Measurements from ENCODE around the gene NETO2. TPM values are rescaled to one million over a fixed set of nuclear protein-coding genes. Genes with fewer than 3 reads are reported as not detected.

NETO2 gene
- total and polyA plus RNA-seq, 2 experiments from 2014 or later = 7.8 to 15.2 TPM

DNA sequence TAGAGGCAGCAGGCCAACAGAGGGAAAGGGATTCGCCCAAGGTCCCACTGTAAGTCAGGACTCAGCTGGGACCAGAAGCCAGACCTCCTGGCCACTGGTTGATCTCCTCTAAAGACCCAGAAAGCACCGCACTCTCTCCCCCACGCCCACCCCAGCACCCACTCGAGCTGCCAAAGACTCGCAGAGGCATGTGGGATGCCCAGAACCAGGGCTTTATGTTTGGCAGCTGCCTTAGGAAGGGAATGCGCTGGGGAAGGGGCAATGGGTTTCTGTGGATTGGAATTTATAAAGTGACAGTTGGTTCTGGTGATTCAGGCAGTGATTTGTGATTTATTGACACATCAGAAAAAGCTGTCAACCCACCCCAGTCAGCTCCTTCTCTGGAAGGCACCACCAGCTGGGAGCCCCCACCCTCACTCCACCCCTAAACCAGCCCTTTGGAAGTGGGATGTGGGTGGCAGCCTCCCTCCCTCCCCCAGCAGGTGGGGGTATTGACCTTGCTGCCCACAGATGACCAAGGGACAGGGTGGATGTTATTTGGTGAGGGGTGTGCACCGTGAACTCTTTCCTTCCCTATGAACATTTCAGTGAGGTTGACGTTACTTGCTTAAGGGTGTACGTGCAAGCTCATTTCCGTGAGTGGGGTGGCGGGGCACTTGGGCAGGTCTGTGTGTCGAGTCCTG is 93.7 kb downstream of the NETO2 start:
- WGBS (ENCODE audit: low lambda C conversion rate, missing lambda C conversion rate) = 91% methylated on average over 11 of the region's 12 CpGs
- Histone ChIP-seq H3K27ac (no peak overlapping the region), H3K4me3 (no peak overlapping the region), H3K4me1 (ENCODE audit: insufficient read depth) (no peaks in the 10 kb centered on the region), H3K36me3 (replicated peaks; ENCODE audit: insufficient read depth, low read depth) (no peaks in the 10 kb centered on the region), H3K79me2 (no peaks in the 10 kb centered on the region), H3K27me3 (no peaks in the 10 kb centered on the region), H3K9me3 (ENCODE audit: low read depth) (no peaks in the 10 kb centered on the region), H4K20me1 (ENCODE audit: insufficient read depth, poor library complexity, severe bottlenecking) (no peaks in the 10 kb centered on the region), H2AFZ (no peak overlapping the region), H3K4me2 (no peak overlapping the region), H3K9me2 (replicated peaks; ENCODE audit: insufficient read depth) (no peaks in the 10 kb centered on the region)
- DNase-seq (ENCODE audit: low spot score) = no peak
- no peak for TF ChIP-seq EZH2phosphoT487 (IDR thresholded peaks at IDR 0.05; ENCODE audit: low read depth, severe bottlenecking, unreplicated experiment)
- TF ChIP-seq, protein P1, sequence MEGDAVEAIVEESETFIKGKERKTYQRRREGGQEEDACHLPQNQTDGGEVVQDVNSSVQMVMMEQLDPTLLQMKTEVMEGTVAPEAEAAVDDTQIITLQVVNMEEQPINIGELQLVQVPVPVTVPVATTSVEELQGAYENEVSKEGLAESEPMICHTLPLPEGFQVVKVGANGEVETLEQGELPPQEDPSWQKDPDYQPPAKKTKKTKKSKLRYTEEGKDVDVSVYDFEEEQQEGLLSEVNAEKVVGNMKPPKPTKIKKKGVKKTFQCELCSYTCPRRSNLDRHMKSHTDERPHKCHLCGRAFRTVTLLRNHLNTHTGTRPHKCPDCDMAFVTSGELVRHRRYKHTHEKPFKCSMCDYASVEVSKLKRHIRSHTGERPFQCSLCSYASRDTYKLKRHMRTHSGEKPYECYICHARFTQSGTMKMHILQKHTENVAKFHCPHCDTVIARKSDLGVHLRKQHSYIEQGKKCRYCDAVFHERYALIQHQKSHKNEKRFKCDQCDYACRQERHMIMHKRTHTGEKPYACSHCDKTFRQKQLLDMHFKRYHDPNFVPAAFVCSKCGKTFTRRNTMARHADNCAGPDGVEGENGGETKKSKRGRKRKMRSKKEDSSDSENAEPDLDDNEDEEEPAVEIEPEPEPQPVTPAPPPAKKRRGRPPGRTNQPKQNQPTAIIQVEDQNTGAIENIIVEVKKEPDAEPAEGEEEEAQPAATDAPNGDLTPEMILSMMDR (IDR thresholded peaks at IDR 0.05; ENCODE audit: poor library complexity) = no peak
- no peak for TF ChIP-seq EZH2 (IDR thresholded peaks at IDR 0.05; ENCODE audit: borderline replicate concordance)

DNA sequence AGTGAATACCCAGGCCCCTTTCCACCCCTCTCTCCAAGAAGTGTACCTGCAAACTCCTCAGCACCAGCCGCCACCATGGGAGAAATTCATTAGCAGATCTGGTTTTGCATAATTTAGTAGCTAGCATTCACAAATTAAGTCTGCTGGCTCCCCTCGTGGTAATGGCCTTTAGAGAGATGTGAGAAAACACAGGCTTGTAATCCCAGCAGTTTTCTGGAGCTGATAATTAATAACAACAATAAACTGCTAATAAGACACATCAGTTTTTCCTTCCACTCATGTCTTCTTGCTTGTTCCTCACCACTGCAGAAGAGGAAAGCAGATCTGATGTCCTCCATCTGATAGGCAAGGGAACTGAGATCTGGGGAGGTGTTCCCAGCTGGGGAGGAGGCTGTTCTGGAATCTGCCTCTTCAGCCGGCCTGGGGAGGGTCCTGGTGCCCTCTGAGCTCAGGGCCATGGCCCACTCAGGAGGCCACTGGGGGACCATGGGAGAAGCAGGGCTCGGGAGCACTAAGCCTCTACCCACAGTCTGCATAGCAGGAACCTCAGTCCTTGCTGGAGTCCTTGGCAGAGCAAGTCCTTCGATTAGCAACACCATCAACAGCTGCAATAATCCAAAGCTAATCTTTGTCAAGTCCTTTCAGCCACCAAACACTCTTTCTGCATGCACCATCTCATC is 96.1 kb downstream of the NETO2 start:
- H3K36me3 ChIP-seq (replicated peaks; ENCODE audit: insufficient read depth, low read depth) = no peaks in the 10 kb centered on the region
- no peaks in the 10 kb centered on the region for H3K79me2 ChIP-seq
- TF ChIP-seq EZH2 (IDR thresholded peaks at IDR 0.05; ENCODE audit: borderline replicate concordance) = no peak
- TF ChIP-seq, protein P1 (IDR thresholded peaks at IDR 0.05; ENCODE audit: poor library complexity) = no peak
- TF ChIP-seq EZH2phosphoT487 (IDR thresholded peaks at IDR 0.05; ENCODE audit: low read depth, severe bottlenecking, unreplicated experiment) = no peak
- H3K4me2 ChIP-seq = no peak overlapping the region
- no peaks in the 10 kb centered on the region for H3K9me3 ChIP-seq (ENCODE audit: low read depth)
- no peaks in the 10 kb centered on the region for H4K20me1 ChIP-seq (ENCODE audit: insufficient read depth, poor library complexity, severe bottlenecking)
- DNase-seq (ENCODE audit: low spot score) = no peak
- H3K4me3 ChIP-seq = no peak overlapping the region
- WGBS (ENCODE audit: low lambda C conversion rate, missing lambda C conversion rate) = 85% methylated on average over 5 of the region's 5 CpGs
- H3K27ac ChIP-seq = no peak overlapping the region
- H3K4me1 ChIP-seq (ENCODE audit: insufficient read depth) = no peaks in the 10 kb centered on the region
- no peaks in the 10 kb centered on the region for H3K27me3 ChIP-seq
- no peak overlapping the region for H2AFZ ChIP-seq
- no peaks in the 10 kb centered on the region for H3K9me2 ChIP-seq (replicated peaks; ENCODE audit: insufficient read depth)

- Histone ChIP-seq H3K4me3 (no peak overlapping the region), H3K9me3 (ENCODE audit: low read depth) (no peaks in the 10 kb centered on the region), H4K20me1 (ENCODE audit: insufficient read depth, poor library complexity, severe bottlenecking) (no peaks in the 10 kb centered on the region), H3K79me2 (no peaks in the 10 kb centered on the region), H3K4me2 (no peak overlapping the region), H3K36me3 (replicated peaks; ENCODE audit: insufficient read depth, low read depth) (no peaks in the 10 kb centered on the region), H3K4me1 (ENCODE audit: insufficient read depth) (no peaks in the 10 kb centered on the region), H3K9me2 (replicated peaks; ENCODE audit: insufficient read depth) (no peaks in the 10 kb centered on the region), H3K27ac (no peak overlapping the region), H3K27me3 (no peaks in the 10 kb centered on the region), H2AFZ (no peak overlapping the region)
- 91% methylated on average over 8 of the region's 8 CpGs for WGBS (ENCODE audit: low lambda C conversion rate, missing lambda C conversion rate)
- TF ChIP-seq, protein P1 (IDR thresholded peaks at IDR 0.05; ENCODE audit: poor library complexity) = no peak
- TF ChIP-seq EZH2 (IDR thresholded peaks at IDR 0.05; ENCODE audit: borderline replicate concordance) = no peak
- no peak for TF ChIP-seq EZH2phosphoT487 (IDR thresholded peaks at IDR 0.05; ENCODE audit: low read depth, severe bottlenecking, unreplicated experiment)
- no peak for DNase-seq (ENCODE audit: low spot score)
Measured at GRCh38 chr16:47046726-47047523, 96.8 kb downstream of the NETO2 start.
